Inflammatory macrophage (primary cell): ENCODE results near the gene KISS1.

ENCODE experiments used
- DNase-seq, 2 donors: peaks; one replicate each; pipeline ENCODE4 v3.0.0-alpha.2; 2020 to 2022

Gene KISS1

DNA sequence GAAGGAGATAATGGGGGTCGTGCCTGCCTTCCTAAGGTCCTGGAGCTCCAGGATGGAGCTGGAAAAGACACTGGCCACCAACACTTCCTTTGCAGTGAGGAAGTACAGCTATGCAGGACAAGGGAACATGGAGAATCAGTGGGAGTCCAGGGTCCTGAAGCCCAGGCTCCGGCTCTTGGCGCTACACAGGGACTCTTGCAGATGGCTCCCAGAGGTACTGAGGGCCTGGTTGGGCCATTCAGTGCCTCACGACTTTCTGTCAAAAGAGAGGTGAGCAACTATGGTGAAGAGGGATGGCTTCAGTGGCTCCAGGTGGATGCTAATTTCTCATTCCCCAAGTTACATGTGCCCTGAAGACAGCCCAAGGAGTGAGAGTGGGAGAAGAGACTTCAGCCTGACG, 42.6 kb downstream of the KISS1 start:
- no peak for DNase-seq

GRCh38 chr1:204152310-204153044, 43.8 kb downstream of the KISS1 start:
- no peak for DNase-seq

GRCh38 chr1:204151552-204152309, 44.6 kb downstream of the KISS1 start, which contains the start of gene ETNK2:
Gene ETNK2 (minus strand): TSS chr1:204152044. CDS start chr1:204151852, 192 bp downstream.
- peak in 1 of 2 donors; percentile 50 for DNase-seq

GRCh38 chr1:204150702-204151551, 45.4 kb downstream of the KISS1 start:
- no peak for DNase-seq

GRCh38 chr1:204149635-204150565, 46.4 kb downstream of the KISS1 start:
- DNase-seq = no peak

DNA sequence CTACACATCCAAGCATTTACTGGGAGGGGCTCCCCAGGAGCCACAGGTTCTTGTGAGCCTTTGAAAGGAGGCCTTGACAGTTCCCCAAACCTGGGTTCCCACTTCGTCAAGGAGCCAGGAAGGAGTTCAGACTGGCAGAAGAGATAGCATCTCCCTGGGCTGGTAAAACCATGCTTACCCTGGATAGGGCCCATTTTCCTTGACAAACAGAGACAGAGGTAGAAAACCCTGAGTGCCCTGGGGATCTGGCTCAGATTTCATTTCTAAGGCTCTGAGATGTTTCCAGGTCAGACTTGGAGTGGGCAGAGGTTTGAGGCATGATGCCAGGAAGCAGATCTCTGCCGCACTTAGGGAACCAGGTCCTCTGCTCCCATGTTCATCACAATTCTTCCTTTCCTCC, 47.2 kb downstream of the KISS1 start:
- no peak for DNase-seq

DNA sequence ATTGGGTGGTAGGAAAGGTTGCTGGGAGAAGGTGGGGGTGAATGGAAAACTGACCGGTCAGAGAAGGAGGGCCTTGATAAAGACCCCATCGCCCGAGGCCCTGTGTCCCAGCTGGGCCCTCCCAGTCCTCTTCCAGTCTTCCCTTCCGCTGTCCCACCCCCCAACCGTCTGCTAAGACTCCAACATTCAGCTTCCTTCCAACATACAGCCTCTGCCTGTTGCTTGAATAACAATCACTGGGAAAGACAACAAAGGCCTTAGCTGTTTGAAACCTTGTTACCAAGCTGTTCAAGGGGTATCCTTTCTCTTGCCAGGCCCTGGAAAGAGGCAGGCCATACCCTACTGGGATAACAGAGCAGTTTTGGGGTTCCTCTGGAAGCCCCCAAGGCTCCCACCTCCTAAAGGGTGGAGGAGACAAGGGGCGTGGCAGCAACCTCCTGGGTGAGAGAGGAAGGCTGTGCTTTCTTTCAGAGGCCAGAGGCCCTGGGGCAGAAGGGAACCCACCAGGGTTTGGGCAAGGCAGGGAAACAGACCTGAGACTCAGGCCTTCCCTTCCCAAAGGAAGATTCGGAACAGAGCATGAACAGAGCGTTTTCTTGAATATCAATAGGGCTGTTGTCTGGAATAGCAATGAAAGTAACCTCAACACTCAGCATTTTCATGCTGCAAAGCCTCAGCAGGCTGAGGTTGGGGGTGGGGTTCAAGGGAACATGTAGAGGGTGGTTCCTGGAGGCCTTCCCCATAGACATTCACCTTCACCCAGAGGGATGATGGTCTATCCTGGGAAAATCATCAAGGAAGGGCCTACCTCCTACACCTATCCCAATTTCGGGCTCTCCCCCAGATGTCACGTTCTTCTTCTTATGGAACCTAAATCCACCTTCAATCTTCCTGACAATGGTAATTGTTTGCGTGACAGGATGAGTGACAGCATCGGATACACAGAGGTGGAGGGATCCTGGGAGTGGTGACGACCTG, 48.6 kb downstream of the KISS1 start:
- DNase-seq = no peak

GRCh38 chr1:204146965-204147364, 49.3 kb downstream of the KISS1 start:
- DNase-seq = no peak

DNA sequence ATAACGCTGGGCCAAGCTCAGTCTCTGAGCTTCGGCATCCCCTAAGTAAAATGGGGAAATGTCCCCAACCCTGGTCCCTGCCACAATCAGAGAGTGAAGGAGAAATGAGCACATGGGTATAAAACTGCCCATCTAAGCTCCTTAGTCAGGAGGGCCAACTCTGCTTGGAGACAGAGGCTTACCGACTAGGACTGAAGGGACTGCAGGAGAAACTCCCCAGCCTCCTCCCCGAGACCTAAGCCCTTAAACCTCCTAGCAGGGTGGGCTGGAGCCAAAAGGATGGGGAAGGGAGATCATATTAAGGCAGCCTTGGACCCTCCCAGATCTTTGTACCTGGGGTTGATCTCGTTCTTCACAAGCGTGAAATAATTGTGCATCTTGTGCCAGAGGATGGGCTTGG, 50.0 kb downstream of the KISS1 start:
- no peak for DNase-seq

DNA sequence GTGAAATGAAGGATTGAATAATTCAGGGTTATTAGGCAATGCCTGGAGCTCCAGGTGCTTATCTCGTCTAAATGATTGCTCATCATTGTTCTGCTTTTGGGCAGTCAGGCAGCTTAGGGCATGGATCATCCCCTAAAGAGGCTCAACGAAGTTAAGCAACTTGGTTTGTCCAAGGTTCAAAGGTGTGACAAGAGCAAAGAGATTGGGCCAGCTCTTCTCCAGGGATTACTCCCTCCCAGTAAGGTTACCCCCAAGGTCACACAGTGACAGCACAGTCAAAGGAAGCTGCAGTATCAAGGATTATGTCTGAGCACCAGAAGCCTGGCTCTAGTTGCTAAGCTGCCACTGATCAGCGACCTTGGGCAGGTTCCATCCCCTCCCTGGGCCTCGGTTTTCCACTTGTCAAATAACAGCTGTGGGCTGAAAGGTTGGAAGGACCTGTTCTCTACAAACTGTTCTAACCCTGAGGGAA, 51.2 kb downstream of the KISS1 start:
- no peak for DNase-seq

- no peak for DNase-seq
Measured at GRCh38 chr1:204143276-204144041, 52.8 kb downstream of the KISS1 start.

- DNase-seq = no peak
Measured at GRCh38 chr1:204142032-204142974, 54.0 kb downstream of the KISS1 start.

- no peak for DNase-seq
Measured at GRCh38 chr1:204141131-204141530, 55.2 kb downstream of the KISS1 start.
